Transverse colon (tissue), 4 donors: ENCODE measurements around the gene NRSN1. TPM values are rescaled to one million over a fixed set of nuclear protein-coding genes. Genes with fewer than 3 reads are reported as not detected.

Source experiments
- DNase-seq: peaks from one replicate; pipeline ENCODE4 v3.0.0-alpha.2; 2019
- H3K27ac ChIP-seq, 4 donors: fragments of 200-600 bp; sonication (generic); 2 replicates each; pipeline ENCODE4 v1.5.1; 2016 to 2018; ENCODE audit warnings: inconsistent platforms in 4 of 4
- H3K27me3 ChIP-seq: fragments of 200-600 bp; sonication (generic); 2 replicates; pipeline ENCODE4 v1.5.1; 2017; ENCODE audit warnings: inconsistent platforms
- H3K36me3 ChIP-seq, 4 donors: fragments of 200-600 bp; sonication (generic); 2 replicates each; pipeline ENCODE4 v1.5.1; 2017 to 2019; ENCODE audit warnings: inconsistent platforms in 4 of 4
- H3K4me1 ChIP-seq, 4 donors: fragments of 200-600 bp; sonication (generic); 2 replicates each; pipeline ENCODE4 v1.5.1; 2017 to 2020; ENCODE audit warnings: inconsistent platforms in 4 of 4
- H3K4me3 ChIP-seq, 4 donors: fragments of 200-600 bp; sonication (generic); 1 replicate in 1 of 4; 2 replicates in 3 of 4; pipeline versions ENCODE4 v1.5.1 to v1.6.1; 2017 to 2019; ENCODE audit warnings: inconsistent platforms in 4 of 4
- H3K9me3 ChIP-seq, 2 donors: fragments of 200-600 bp; sonication (generic); 2 replicates each; pipeline ENCODE4 v1.5.1; 2017 to 2019; ENCODE audit warnings: inconsistent platforms in 2 of 2
- EP300 ChIP-seq: sonication (generic); formaldehyde crosslinking; IDR thresholded peaks from one replicate; pipeline ENCODE4 v1.6.1; 2017; ENCODE audit warnings: antibody characterized with exemption, low read depth
- POLR2A ChIP-seq: fragments of 450-650 bp; IDR thresholded peaks from one replicate; pipeline ENCODE4 v1.6.1; 2016; ENCODE audit warnings: antibody characterized with exemption, mild to moderate bottlenecking, moderate library complexity
- POLR2AphosphoS5 ChIP-seq, 3 donors: sonication (generic); formaldehyde crosslinking; IDR thresholded peaks; one replicate each; pipeline ENCODE4 v1.6.1; 2016; ENCODE audit warnings: antibody characterized with exemption in 3 of 3
- WGBS, 2 donors: methylation state at CpG; one replicate each; pipeline ENCODE4 v1.1.5; 2018; ENCODE audit warnings: low coverage in 1 of 2; 5-methylcytosine and 5-hydroxymethylcytosine counted together
- in situ Hi-C, 4 donors: fragments of 200-750 bp; cut with MboI; loops; one replicate each; pipeline versions ENCODE4 v1.15.0 to v1.15.1; 2017; ENCODE audit warnings: low sequenced_read_pairs in 3 of 4, low pct_ligation_motif_present in 1 of 4, low pct_unique_long_range_greater_than_20kb in 1 of 4
- intact Hi-C: fragments of 100-400 bp; cut with DNase I; formaldehyde crosslinking; loops from one replicate; pipeline ENCODE4 v1.15.1; 2023; ENCODE audit warnings: low total_unique reads
- total RNA-seq, 4 donors: library from RNA; depleted of rRNA; stranded (reverse); fragments of >200 nt; gene quantifications; one replicate each; pipeline ENCODE4 v1.1.0, GENCODE V29; 2016
- TF ChIP-seq, protein P1 (sequence below), 5 experiments: fragments of 200-600 bp in 3 of 5; fragments of 450-650 bp in 2 of 5; sonication (generic) in 3 of 5; IDR thresholded peaks; 1 replicate in 2 of 5; 2 replicates in 3 of 5; pipeline ENCODE4 v1.5.1; 2016 to 2017; ENCODE audit warnings: antibody characterized with exemption in 5 of 5, inconsistent platforms in 3 of 5, mild to moderate bottlenecking in 2 of 5, moderate library complexity in 1 of 5

Gene NRSN1
- total RNA-seq, 4 donors from 2014 or later: 0.16 to 0.68 TPM; not detected in 2

DNA sequence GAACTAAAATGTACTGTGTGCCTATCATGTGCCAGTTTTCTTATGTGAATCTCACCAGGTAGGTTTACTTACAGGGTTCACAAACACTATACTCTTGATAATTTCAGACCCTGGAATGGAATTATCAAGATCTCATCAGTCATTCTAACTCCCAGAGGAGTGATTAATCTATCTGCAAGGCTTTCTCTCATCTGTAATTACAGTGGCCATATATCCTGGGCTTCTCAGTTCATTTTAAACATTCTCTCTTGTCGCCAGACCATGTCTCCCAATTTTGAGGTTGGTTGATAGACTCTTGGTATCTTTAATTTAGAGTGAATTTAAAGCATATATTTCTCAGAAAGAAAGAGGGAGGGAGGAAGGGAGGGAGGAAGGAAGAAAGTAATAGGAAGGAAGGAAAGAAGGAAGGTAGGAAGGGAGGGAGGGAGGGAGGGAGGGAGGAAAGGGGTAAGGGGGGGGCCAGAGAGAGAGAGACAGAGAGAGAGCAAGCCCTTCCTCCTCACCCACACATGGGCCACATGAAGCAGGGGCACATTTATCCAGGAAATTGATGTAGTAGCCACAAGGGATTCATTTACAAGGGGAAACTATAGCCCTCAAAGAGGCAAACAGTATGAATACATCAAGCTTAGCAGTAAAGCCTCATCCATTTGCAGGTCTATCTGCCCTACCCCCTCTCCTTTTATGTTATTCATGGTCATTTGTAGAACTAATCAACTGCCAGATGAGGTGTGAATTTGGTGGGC, 25.8 kb upstream of the NRSN1 start:
- no peak overlapping the region for H3K4me3 ChIP-seq
- no peaks in the 10 kb centered on the region for H3K9me3 ChIP-seq
- H3K27ac ChIP-seq: no peak overlapping the region
- WGBS, 2 donors: 63 to 66% methylated on average over 1 of the region's 1 CpG
- no peaks in the 10 kb centered on the region for H3K36me3 ChIP-seq
- no peaks in the 10 kb centered on the region for H3K27me3 ChIP-seq
- no peaks in the 10 kb centered on the region for H3K4me1 ChIP-seq
- in situ Hi-C loops (no loop called here), intact Hi-C loops (no loop called here)
- DNase-seq: no peak
- no peak for TF ChIP-seq POLR2A
- TF ChIP-seq POLR2AphosphoS5 (IDR thresholded peaks at IDR 0.05): no peak
- TF ChIP-seq, protein P1, sequence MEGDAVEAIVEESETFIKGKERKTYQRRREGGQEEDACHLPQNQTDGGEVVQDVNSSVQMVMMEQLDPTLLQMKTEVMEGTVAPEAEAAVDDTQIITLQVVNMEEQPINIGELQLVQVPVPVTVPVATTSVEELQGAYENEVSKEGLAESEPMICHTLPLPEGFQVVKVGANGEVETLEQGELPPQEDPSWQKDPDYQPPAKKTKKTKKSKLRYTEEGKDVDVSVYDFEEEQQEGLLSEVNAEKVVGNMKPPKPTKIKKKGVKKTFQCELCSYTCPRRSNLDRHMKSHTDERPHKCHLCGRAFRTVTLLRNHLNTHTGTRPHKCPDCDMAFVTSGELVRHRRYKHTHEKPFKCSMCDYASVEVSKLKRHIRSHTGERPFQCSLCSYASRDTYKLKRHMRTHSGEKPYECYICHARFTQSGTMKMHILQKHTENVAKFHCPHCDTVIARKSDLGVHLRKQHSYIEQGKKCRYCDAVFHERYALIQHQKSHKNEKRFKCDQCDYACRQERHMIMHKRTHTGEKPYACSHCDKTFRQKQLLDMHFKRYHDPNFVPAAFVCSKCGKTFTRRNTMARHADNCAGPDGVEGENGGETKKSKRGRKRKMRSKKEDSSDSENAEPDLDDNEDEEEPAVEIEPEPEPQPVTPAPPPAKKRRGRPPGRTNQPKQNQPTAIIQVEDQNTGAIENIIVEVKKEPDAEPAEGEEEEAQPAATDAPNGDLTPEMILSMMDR (IDR thresholded peaks at IDR 0.05): no peak
- no peak for TF ChIP-seq EP300

DNA sequence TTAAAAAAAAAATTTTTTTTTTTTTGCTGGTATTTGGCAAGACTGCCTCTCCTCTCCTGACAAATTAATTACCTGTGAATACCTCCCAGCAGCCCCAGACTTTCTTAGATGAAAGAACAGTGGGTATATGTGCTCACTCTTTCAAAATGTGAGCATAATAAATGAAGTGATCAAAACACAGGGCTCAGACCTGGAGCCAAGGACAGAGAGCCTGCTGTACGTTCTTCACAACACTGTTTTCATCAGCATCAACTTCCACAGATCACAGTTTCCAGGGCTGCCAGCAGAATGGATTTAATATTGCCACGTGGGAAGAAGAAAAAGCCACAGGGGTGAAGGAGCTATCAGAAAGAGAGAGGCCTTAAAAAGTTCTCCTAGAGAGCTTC, 25.3 kb upstream of the NRSN1 start:
- no peaks in the 10 kb centered on the region for H3K36me3 ChIP-seq
- no peak for DNase-seq
- no peak overlapping the region for H3K4me3 ChIP-seq
- no peak for TF ChIP-seq POLR2A
- TF ChIP-seq, protein P1 (IDR thresholded peaks at IDR 0.05): no peak
- no peak for TF ChIP-seq EP300
- no peak for TF ChIP-seq POLR2AphosphoS5 (IDR thresholded peaks at IDR 0.05)
- H3K27me3 ChIP-seq: no peaks in the 10 kb centered on the region
- no peaks in the 10 kb centered on the region for H3K9me3 ChIP-seq
- H3K27ac ChIP-seq: no peak overlapping the region
- 25% methylated on average over 2 of the region's 2 CpGs for WGBS, 2 donors
- no peaks in the 10 kb centered on the region for H3K4me1 ChIP-seq
- intact Hi-C loops: no loop called here
- in situ Hi-C loops: no loop called here

DNA sequence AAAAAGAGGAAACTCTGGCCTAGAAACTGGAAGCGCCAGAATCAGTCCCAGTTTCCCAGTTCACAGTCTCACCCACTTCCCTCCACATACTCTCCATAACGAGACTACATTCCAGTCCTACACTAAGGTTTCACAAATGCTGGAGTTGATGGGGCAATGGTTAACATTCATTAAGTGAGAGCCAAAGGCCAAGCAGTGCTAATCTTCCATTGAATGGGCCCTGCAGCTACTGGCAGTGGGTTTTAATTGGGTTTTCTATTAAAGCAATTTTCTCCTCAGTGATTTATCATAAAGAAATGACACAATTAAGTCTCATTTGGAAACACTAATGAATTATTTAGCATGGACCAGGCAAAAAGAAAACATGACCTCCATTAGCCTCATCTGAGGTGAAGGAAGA, 20.8 kb upstream of the NRSN1 start:
- in situ Hi-C loops: no loop called here
- H3K36me3 ChIP-seq: no peaks in the 10 kb centered on the region
- DNase-seq: no peak
- intact Hi-C loops: no loop called here
- H3K9me3 ChIP-seq: no peaks in the 10 kb centered on the region
- no peak overlapping the region for H3K4me3 ChIP-seq
- no peak overlapping the region for H3K27ac ChIP-seq
- H3K4me1 ChIP-seq: no peaks in the 10 kb centered on the region
- WGBS, 2 donors: 64 to 80% methylated on average over 1 to 2 of the region's 2 CpGs
- no peaks in the 10 kb centered on the region for H3K27me3 ChIP-seq
- TF ChIP-seq POLR2AphosphoS5 (IDR thresholded peaks at IDR 0.05) (no peak), POLR2A (no peak), EP300 (no peak)
- TF ChIP-seq, protein P1 (IDR thresholded peaks at IDR 0.05): no peak

DNA sequence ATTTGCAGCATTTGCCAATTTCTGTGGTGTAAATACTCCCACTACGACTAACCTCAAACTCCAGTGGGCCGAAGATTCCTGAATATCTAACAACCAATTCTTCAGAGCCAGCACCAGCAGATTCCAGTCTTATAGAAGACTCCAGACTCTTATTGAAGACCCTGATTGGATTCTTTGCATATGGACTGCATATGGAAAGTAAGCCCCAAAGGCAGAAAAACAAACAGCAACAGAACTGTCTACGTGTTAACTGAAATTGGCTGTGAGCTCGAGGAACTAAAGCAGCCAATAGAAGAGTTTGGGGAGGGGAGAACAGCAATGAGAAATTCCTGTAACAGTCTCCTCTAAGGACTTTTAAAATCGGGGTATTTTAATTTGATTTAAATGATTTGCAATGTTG, 19.7 kb upstream of the NRSN1 start:
- 0 to 68% methylated on average over 1 to 5 of the region's 5 CpGs for WGBS, 2 donors
- no peak for DNase-seq
- TF ChIP-seq POLR2AphosphoS5 (IDR thresholded peaks at IDR 0.05) (no peak), POLR2A (no peak), EP300 (no peak)
- TF ChIP-seq, protein P1 (IDR thresholded peaks at IDR 0.05): no peak
- no peaks in the 10 kb centered on the region for H3K36me3 ChIP-seq
- H3K27me3 ChIP-seq: no peaks in the 10 kb centered on the region
- H3K4me3 ChIP-seq: no peak overlapping the region
- H3K9me3 ChIP-seq: no peaks in the 10 kb centered on the region
- no peak overlapping the region for H3K27ac ChIP-seq
- no peaks in the 10 kb centered on the region for H3K4me1 ChIP-seq
- in situ Hi-C loops (no loop called here), intact Hi-C loops (no loop called here)
